GM19043 (cell line): ENCODE data around the gene HIVEP3.

Experiments
- ATAC-seq: cut with Tn5 transposase; IDR thresholded peaks from one replicate; pipeline ENCODE4 v1.9.1; 2021; ENCODE audit warnings: low read depth; ENCODE audit not compliant: unreplicated experiment

HIVEP3 gene

DNA sequence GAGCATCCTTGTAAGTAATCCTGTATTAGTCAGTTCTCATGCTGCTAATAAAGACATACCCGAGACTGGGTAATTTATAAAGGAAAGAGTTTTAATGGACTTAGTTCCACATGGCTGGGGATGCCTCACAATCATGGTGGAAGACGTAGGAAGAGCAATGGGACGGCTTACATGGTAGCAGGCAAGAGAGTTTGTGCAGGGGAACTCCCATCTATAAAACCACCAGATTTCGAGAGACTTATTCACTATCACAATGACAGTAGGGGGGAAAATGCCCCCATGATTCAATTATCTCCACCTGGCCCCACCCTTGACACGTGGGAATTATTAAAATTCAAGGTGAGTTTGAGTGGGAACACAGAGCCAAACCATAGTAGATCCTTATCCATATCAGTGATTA is 124.7 kb downstream of the HIVEP3 start:
- ATAC-seq = no peak

- ATAC-seq = no peak
Measured at GRCh38 chr1:41792485-41792770, 126.3 kb downstream of the HIVEP3 start.

GRCh38 chr1:41791667-41792484 is 126.8 kb downstream of the HIVEP3 start:
- ATAC-seq = no peak

DNA sequence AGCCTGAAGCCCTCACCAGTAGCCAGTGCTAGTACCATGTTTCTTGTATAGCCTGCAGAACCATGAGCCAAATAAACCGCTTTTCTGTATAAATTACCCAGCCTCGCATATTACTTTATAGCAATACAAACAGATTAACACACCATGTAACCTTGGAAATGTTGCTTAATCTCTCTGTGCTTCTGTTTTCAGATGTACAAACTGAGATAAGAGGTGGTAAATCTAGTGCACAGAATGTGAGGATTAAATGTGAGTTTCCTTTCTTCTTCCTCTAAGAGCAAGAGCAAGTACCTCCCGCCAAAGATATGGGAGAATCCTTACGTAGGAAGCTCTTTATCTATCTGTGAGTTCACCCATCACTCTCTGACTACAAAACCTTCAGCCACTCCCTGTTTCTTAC is 128.4 kb downstream of the HIVEP3 start:
- ATAC-seq = no peak

- ATAC-seq = no peak
Measured at GRCh38 chr1:41789661-41790330, 128.9 kb downstream of the HIVEP3 start.

- ATAC-seq = no peak
Measured at GRCh38 chr1:41788427-41788826, 130.3 kb downstream of the HIVEP3 start.

- ATAC-seq = no peak
Measured at GRCh38 chr1:41784531-41785274, 134.0 kb downstream of the HIVEP3 start.

- ATAC-seq = no peak
Measured at GRCh38 chr1:41783189-41783639, 135.5 kb downstream of the HIVEP3 start.

GRCh38 chr1:41780916-41781315 is 137.8 kb downstream of the HIVEP3 start:
- ATAC-seq = no peak

GRCh38 chr1:41780322-41780721 is 138.4 kb downstream of the HIVEP3 start:
- no peak for ATAC-seq

DNA sequence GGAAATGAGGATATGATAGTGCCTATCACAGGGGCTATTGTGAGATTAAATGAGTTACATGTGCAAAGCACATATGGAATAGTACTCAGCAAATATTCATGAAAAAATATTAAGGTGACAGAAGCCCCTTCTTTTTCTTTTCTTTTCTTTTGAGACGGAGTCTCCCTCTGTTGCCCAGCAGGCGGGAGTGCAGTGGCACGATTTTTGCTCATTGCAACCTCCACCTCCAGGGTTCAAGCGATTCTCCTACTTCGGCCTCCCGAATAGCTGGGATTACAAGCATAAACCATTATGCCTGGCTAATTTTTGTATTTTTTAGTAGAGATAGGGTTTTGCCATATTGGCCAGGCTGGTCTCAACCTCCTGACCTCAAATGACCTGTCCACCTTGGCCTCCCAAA is 139.4 kb downstream of the HIVEP3 start:
- no peak for ATAC-seq

- ATAC-seq = no peak
Measured at GRCh38 chr1:41777695-41778094, 141.0 kb downstream of the HIVEP3 start.

- no peak for ATAC-seq
Measured at GRCh38 chr1:41776891-41777441, 141.8 kb downstream of the HIVEP3 start.

- ATAC-seq = no peak
Measured at GRCh38 chr1:41775956-41776585, 142.7 kb downstream of the HIVEP3 start.

- ATAC-seq = no peak
Measured at GRCh38 chr1:41774471-41774990, 144.2 kb downstream of the HIVEP3 start.

- no peak for ATAC-seq
Measured at GRCh38 chr1:41773842-41774241, 144.9 kb downstream of the HIVEP3 start.

DNA sequence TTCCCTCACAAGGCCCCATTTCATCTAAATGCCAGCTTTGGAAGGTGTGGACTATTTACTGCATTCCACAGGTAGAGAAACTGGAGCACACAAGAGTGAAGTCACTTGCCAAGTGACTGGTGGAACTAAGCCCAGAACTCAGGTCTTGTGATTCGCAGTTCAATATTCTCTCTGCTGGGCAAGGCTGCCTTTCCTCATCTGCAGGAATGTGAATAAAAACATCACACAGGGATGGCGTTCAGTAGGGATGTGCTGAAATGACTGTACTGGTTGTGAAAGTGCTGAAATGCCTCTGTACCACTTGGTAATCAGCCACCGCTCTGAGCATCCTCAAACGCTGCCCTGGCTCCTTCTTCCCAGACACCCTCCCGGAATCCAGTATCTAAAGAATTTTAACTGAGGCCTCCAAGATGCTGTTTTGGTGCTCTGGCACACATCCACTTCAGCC is 145.6 kb downstream of the HIVEP3 start:
- no peak for ATAC-seq

DNA sequence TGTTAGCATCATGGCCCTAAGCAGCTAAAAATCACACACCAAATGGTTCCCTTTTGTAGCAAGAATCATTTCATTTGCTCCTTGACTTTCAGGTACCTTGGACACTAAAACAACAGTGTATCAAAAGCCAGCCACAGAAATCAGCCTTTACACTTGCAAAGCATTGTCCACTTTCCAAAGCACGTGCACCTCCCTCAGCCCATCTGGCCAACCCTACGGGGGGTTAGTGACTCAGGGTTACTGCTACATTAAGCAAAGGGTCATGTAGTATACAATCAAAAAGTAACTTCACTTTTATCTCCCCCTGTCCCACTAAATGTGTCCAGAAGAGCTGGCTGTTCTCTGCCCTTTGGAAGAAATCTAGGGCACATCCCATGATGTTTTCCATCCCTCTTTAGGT is 149.7 kb downstream of the HIVEP3 start:
- no peak for ATAC-seq

DNA sequence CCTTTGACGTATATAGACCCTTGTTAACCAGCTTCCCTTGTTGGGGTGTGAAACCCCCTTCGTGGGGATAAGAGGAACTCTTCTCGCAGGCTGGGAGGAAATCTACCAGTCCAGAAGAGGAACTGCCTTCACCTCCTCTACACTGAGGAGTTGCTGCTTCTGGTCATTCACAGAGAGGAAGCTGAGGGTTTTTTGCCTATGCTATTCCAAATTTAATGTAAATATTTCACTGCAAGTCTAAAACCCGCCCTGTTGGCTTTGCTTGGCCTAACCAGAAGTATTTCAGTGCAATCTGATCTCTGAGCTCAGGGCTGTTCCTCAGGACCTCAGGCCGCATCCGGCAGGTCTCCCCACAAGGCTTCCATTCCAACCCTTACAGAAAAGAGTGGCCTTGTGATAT is 150.1 kb downstream of the HIVEP3 start:
- no peak for ATAC-seq
